Endothelial cell of umbilical vein (primary cell): Measurements from ENCODE around the gene EVX2. TPM values are rescaled to one million over a fixed set of nuclear protein-coding genes. Genes with fewer than 3 reads are reported as not detected.

Source experiments
- BruUV-seq: library from RNA; stranded (reverse); fragments of 400-500 nt; replicated peaks from 2 replicates; lab custom pipeline; 2021; lab: Mats Ljungman, UMichigan
- CTCF ChIA-PET: fragments of 300-600, 350-600 bp; sonication (Branson Sonifier 250); formaldehyde crosslinking; loops from one replicate; lab custom pipeline; 2021; ENCODE audit warnings: antibody characterized with exemption, inconsistent platforms; lab: Charles Lee
- POLR2A ChIA-PET: fragments of 300-600, 350-600 bp; sonication (Branson Sonifier 250); formaldehyde crosslinking; loops from one replicate; lab custom pipeline; 2021; ENCODE audit warnings: antibody characterized with exemption, inconsistent platforms; lab: Charles Lee
- DNase-seq: peaks from one replicate; pipeline ENCODE4 v3.0.0-alpha.2; 2011; ENCODE audit warnings: low read depth, low spot score
- FAIRE-seq: peaks from 2 replicates; lab custom pipeline; 2011; peaks lifted over from hg19 to GRCh38; lab: Jason Lieb, UNC
- H2AFZ ChIP-seq: 2 replicates; pipeline ENCODE4 v1.6.0; 2012; ENCODE audit warnings: low read depth, low read length, control low read depth, inconsistent platforms
- H3K27ac ChIP-seq: 2 replicates; pipeline ENCODE4 v1.5.1; 2011; ENCODE audit warnings: low read depth, mild to moderate bottlenecking, control low read depth, low read length, moderate library complexity; ENCODE audit not compliant: insufficient read depth
- H3K27me3 ChIP-seq, 2 experiments: 2 replicates each; pipeline versions ENCODE4 v1.6.0 to v1.6.1; 2011; ENCODE audit warnings: low read length in 2 of 2, mixed read lengths in 1 of 2; ENCODE audit not compliant: control insufficient read depth in 2 of 2, insufficient read depth in 2 of 2
- H3K36me3 ChIP-seq, 2 experiments: 2 replicates in 1 of 2; 3 replicates in 1 of 2; pipeline ENCODE4 v1.5.1; 2011; ENCODE audit warnings: low read length in 2 of 2, mild to moderate bottlenecking in 1 of 2, moderate library complexity in 1 of 2; ENCODE audit not compliant: control insufficient read depth in 2 of 2, insufficient read depth in 2 of 2; ENCODE audit errors: extremely low read depth in 1 of 2
- H3K4me1 ChIP-seq: 3 replicates; pipeline ENCODE4 v1.5.1; 2011; ENCODE audit warnings: mild to moderate bottlenecking, low read length; ENCODE audit not compliant: control insufficient read depth, insufficient read depth; ENCODE audit errors: extremely low read depth
- H3K4me2 ChIP-seq: 2 replicates; pipeline ENCODE4 v1.6.1; 2011; ENCODE audit warnings: low read length, control low read depth, mixed read lengths; ENCODE audit not compliant: insufficient read depth
- H3K4me3 ChIP-seq, 3 experiments: fragments of 200-600 bp in 1 of 3; sonication (generic), shearing (Covaris generic) in 1 of 3; replicated peaks in 1 of 3; 2 replicates each; pipeline ENCODE4 v1.5.1; 2011 to 2016; ENCODE audit warnings: control low read depth in 3 of 3, low read length in 3 of 3, mild to moderate bottlenecking in 2 of 3, inconsistent platforms in 1 of 3, low read depth in 1 of 3, moderate library complexity in 1 of 3; ENCODE audit not compliant: insufficient read depth in 1 of 3
- H3K79me2 ChIP-seq: 2 replicates; pipeline ENCODE4 v1.6.0; 2012; ENCODE audit warnings: low read length, inconsistent platforms; ENCODE audit not compliant: control insufficient read depth, insufficient read depth
- H3K9ac ChIP-seq: replicated peaks from 2 replicates; pipeline ENCODE3; 2011; ENCODE audit warnings: low read length, control low read depth; ENCODE audit not compliant: insufficient read depth; ENCODE audit errors: extremely low read depth
- H3K9me1 ChIP-seq: replicated peaks from 3 replicates; pipeline ENCODE4 v1.6.0; 2011; ENCODE audit warnings: mild to moderate bottlenecking, low read length; ENCODE audit not compliant: control insufficient read depth, insufficient read depth; ENCODE audit errors: extremely low read depth
- H3K9me3 ChIP-seq: replicated peaks from 2 replicates; pipeline ENCODE4 v1.5.1; 2012; ENCODE audit warnings: low read length, inconsistent platforms; ENCODE audit not compliant: control insufficient read depth, insufficient read depth
- H4K20me1 ChIP-seq: replicated peaks from 2 replicates; pipeline ENCODE3; 2011; ENCODE audit warnings: mild to moderate bottlenecking, low read length; ENCODE audit not compliant: control insufficient read depth, insufficient read depth; ENCODE audit errors: extremely low read depth
- EZH2 ChIP-seq: IDR thresholded peaks from 2 replicates; pipeline ENCODE4 v1.6.1; 2012; ENCODE audit warnings: borderline replicate concordance, low read depth, mild to moderate bottlenecking, moderate library complexity, low read length, inconsistent platforms; ENCODE audit not compliant: severe bottlenecking
- FOS ChIP-seq: IDR thresholded peaks from 2 replicates; pipeline ENCODE4 v1.6.1; 2011; ENCODE audit warnings: mild to moderate bottlenecking, low read length, moderate library complexity, borderline replicate concordance; ENCODE audit not compliant: insufficient read depth
- GATA2 ChIP-seq: IDR thresholded peaks from 2 replicates; pipeline ENCODE4 v1.7.0; 2011; ENCODE audit warnings: low read depth, mild to moderate bottlenecking, moderate library complexity, mixed read lengths, low read length; ENCODE audit not compliant: insufficient read length, insufficient read depth
- JUN ChIP-seq: IDR thresholded peaks from 2 replicates; pipeline ENCODE4 v1.6.1; 2011; ENCODE audit warnings: borderline replicate concordance, low read depth; ENCODE audit not compliant: insufficient read length, insufficient read depth
- MYC ChIP-seq: IDR thresholded peaks from one replicate; pipeline ENCODE4 v1.6.1; 2011; ENCODE audit warnings: mild to moderate bottlenecking, low read depth, low read length
- POLR2A ChIP-seq: IDR thresholded peaks from 2 replicates; pipeline ENCODE4 v1.6.1; 2012; ENCODE audit warnings: low read depth, mild to moderate bottlenecking, control low read depth, low read length
- POLR2AphosphoS5 ChIP-seq: IDR thresholded peaks from 2 replicates; pipeline ENCODE4 v1.6.1; 2012; ENCODE audit warnings: low read depth, mild to moderate bottlenecking, control low read depth, low read length, moderate library complexity; ENCODE audit not compliant: insufficient read depth
- dilution Hi-C: fragments of 300-500 bp; cut with MboI; formaldehyde crosslinking; loops from one replicate; pipeline ENCODE4 v1.15.0; 2019; ENCODE audit warnings: low sequenced_read_pairs; ENCODE audit not compliant: extremely low pct_ligation_motif_present
- intact Hi-C: fragments of 100-400 bp; cut with micrococcal nuclease; formaldehyde crosslinking; loops from one replicate; pipeline ENCODE4 v1.10.0; 2022
- polyA plus RNA-seq, 4 experiments: library from polyadenylated mRNA; depleted of rRNA in 3 of 4; stranded (reverse) in 3 of 4; unstranded in 1 of 4; fragments of >200 nt; gene quantifications; 2 replicates each; pipeline versions ENCODE4 v1.2.1 to v1.2.3, GENCODE V29; 2011 to 2012; ENCODE audit warnings: missing spikeins in 1 of 4
- total RNA-seq: library from RNA; stranded (reverse); gene quantifications from 2 replicates; pipeline ENCODE4 v1.2.3, GENCODE V29; 2021
- TF ChIP-seq, protein P1 (sequence below), 2 donors: IDR thresholded peaks; 1 replicate in 1 of 2; 2 replicates in 1 of 2; pipeline ENCODE4 v1.5.1; 2011; ENCODE audit warnings: low read length in 2 of 2, mild to moderate bottlenecking in 2 of 2, moderate library complexity in 2 of 2, control low read depth in 1 of 2, inconsistent platforms in 1 of 2, low read depth in 1 of 2; ENCODE audit not compliant: insufficient read depth in 1 of 2; ENCODE audit errors: extremely low read depth in 1 of 2
- TF ChIP-seq, protein P2 (sequence below): IDR thresholded peaks from 2 replicates; pipeline ENCODE4 v1.6.1; 2011; ENCODE audit not compliant: insufficient read depth, insufficient read length

The EVX2 gene
- total and polyA plus RNA-seq, 2 donors (not counting 3 experiments of a cell fraction or from before 2014, with no cell fraction given) = not detected

DNA sequence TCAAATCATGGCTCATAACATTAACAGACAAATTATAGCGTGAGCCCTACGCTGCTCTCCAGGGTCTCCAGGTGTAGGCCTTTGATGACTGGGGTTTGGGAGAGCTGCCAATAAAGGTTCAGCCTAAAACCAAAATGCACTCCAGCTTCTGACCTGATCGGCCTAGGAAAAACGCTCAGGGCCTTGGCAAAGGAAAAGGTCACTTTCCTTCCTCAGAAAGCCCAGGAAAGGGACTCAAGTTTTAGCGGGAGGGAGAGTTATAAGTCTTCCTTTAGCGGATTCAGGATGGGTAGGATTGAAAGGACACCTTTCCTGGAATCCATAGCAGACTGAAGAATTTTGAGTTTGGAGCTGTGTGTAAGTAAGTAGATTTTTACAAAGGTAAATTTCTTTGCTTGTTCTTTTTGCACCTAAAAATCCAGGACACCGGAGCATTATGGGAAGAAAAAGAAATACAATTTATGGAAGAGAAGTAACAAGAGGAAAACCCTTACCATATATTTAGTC lies 8.8 kb downstream of the EVX2 start:
- H3K9me1 ChIP-seq = no peaks in the 10 kb centered on the region
- BruUV-seq = no TSS peak
- no peak overlapping the region for H2AFZ ChIP-seq
- peaks cover 83 to 99% of the 10 kb centered on the region in 2 experiments for H3K27me3 ChIP-seq
- peaks cover 2% of the 10 kb centered on the region for H4K20me1 ChIP-seq
- FAIRE-seq = no peak
- TF ChIP-seq POLR2AphosphoS5 (no peak), GATA2 (no peak), JUN (no peak), MYC (no peak), EZH2 (no peak), FOS (no peak), POLR2A (no peak)
- TF ChIP-seq, protein P1, sequence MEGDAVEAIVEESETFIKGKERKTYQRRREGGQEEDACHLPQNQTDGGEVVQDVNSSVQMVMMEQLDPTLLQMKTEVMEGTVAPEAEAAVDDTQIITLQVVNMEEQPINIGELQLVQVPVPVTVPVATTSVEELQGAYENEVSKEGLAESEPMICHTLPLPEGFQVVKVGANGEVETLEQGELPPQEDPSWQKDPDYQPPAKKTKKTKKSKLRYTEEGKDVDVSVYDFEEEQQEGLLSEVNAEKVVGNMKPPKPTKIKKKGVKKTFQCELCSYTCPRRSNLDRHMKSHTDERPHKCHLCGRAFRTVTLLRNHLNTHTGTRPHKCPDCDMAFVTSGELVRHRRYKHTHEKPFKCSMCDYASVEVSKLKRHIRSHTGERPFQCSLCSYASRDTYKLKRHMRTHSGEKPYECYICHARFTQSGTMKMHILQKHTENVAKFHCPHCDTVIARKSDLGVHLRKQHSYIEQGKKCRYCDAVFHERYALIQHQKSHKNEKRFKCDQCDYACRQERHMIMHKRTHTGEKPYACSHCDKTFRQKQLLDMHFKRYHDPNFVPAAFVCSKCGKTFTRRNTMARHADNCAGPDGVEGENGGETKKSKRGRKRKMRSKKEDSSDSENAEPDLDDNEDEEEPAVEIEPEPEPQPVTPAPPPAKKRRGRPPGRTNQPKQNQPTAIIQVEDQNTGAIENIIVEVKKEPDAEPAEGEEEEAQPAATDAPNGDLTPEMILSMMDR (IDR thresholded peaks at IDR 0.05; ENCODE audit: extremely low read depth in 1 of 2, insufficient read depth in 1 of 2, low read depth in 1 of 2, low read length in 2 of 2) = no peak
- TF ChIP-seq, protein P2, sequence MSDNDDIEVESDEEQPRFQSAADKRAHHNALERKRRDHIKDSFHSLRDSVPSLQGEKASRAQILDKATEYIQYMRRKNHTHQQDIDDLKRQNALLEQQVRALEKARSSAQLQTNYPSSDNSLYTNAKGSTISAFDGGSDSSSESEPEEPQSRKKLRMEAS = no peak
- H3K4me1 ChIP-seq = no peaks in the 10 kb centered on the region
- intact Hi-C loops (no loop called here), dilution Hi-C loops (no loop called here)
- H3K27ac ChIP-seq = no peak overlapping the region
- no peaks in the 10 kb centered on the region for H3K9me3 ChIP-seq
- CTCF ChIA-PET = interaction anchor here (0.9 to 1.5 kb wide), 5 partner anchors 11 to 708 kb away, joined by 3 to 5 read pairs (median 3); no protein-coding TSS in a partner anchor
- no peaks in the 10 kb centered on the region for H3K79me2 ChIP-seq
- H3K4me2 ChIP-seq = no peak overlapping the region
- no peaks in the 10 kb centered on the region for H3K36me3 ChIP-seq
- no peak overlapping the region for H3K4me3 ChIP-seq
- H3K9ac ChIP-seq = no peak overlapping the region
- POLR2A ChIA-PET = no interaction called here
- no peak for DNase-seq
